Activated CD4-positive, alpha-beta memory T cell treated with anti-CD3 and anti-CD28 coated beads for 36 hours (primary cell): Measurements from ENCODE around the gene TRPM2. TPM values are rescaled to one million over a fixed set of nuclear protein-coding genes. Genes with fewer than 3 reads are reported as not detected.

Experiments used
- CTCF ChIA-PET: fragments of 350-600 bp; sonication (Branson Sonifier 250); formaldehyde crosslinking; loops from one replicate; lab custom pipeline; 2021; ENCODE audit warnings: antibody characterized with exemption, inconsistent platforms; lab: Charles Lee
- POLR2A ChIA-PET: fragments of 350-600 bp; sonication (Branson Sonifier 250); formaldehyde crosslinking; loops from one replicate; lab custom pipeline; 2021; ENCODE audit warnings: antibody characterized with exemption; lab: Charles Lee
- DNase-seq: peaks from one replicate; pipeline ENCODE4 v3.0.0-alpha.2; 2020
- H3K27ac Mint-ChIP-seq: one replicate; pipeline ENCODE4 v1.8.0; 2021; ENCODE audit warnings: mixed read lengths
- H3K27me3 Mint-ChIP-seq: one replicate; pipeline ENCODE4 v1.8.0; 2021; ENCODE audit warnings: mixed read lengths
- H3K36me3 Mint-ChIP-seq: one replicate; pipeline ENCODE4 v1.8.0; 2021; ENCODE audit warnings: mixed read lengths
- H3K4me1 Mint-ChIP-seq: one replicate; pipeline ENCODE4 v1.8.0; 2021; ENCODE audit warnings: low read depth, mixed read lengths
- H3K4me3 Mint-ChIP-seq: one replicate; pipeline ENCODE4 v1.8.0; 2021; ENCODE audit warnings: mild to moderate bottlenecking, mixed read lengths
- H3K9me3 Mint-ChIP-seq: one replicate; pipeline ENCODE4 v1.8.0; 2021; ENCODE audit warnings: mixed read lengths
- intact Hi-C: fragments of 100-400 bp; cut with micrococcal nuclease; formaldehyde crosslinking; loops from one replicate; pipeline ENCODE4 v1.15.1; 2023
- total RNA-seq, 2 experiments: library from RNA; stranded (reverse); gene quantifications; one replicate each; pipeline ENCODE4 v1.2.3, GENCODE V29; 2021

TRPM2 gene
- total RNA-seq, 2 experiments from 2014 or later, result 1.6 to 1.9 TPM

DNA sequence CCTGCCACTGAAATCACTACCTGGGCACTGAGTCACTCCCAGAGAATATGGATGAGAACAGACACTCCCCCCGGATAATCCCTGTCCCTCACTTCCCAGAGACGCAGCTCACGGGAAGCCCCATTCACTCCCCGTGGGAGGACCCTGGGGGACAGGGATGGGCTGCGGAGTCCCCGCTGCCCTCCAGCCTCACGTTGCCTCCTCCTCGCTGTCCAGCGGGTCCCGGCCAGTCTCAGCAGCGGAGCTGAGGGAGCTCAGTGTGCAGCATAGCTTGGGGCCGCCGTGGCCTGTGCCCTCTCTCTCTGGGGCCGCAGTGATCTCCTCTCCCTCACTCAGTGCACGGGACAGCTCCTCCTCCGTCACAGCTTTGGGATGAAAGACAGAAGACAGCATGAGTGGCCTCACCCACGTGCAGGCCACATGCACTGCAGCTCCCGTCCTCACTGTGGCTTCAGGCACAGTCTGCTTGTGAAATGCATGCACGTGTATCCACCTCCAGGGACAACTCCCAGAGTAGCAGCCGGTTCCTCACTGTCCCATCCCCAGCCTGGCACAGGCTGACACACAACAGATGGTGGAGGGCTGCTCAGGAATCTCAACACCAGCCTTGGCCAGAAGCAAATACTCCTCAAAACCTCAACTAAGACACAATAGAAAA lies 21.6 kb upstream of the TRPM2 start:
- intact Hi-C loops, result loop anchor here (10.0 kb wide), 1 partner anchor 123 kb away; the partner anchor contains the start of gene LRRC3

DNA sequence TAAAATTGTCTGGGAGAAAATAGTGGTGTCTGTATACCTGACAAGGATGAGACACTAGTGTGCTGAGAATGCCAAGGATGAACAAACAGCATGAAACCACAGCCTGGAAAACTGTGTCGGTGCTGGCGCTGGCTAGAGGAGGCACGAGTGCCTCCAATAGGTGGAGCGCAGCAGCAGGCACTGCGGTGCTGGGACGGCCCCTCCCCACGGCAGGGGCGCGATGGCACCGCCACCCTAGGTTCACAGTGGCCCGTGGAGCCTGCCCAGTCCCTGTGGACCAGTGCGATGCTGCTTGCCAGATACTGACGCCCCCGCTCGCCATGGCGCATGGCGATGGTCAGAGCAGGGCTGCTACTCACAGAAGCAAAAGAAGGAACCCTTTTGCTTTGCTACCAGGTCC lies 21.0 kb upstream of the TRPM2 start:
- no peaks in the 10 kb centered on the region for H3K27me3 Mint-ChIP-seq
- no peak overlapping the region for H3K27ac Mint-ChIP-seq
- ChIA-PET POLR2A (no interaction called here), CTCF (interaction anchor here (0.7 kb wide), 1 partner anchor 31 kb away, joined by 3 read pairs; no protein-coding TSS in a partner anchor)
- H3K9me3 Mint-ChIP-seq, result no peaks in the 10 kb centered on the region
- intact Hi-C loops, result loop anchor here (10.0 kb wide), 1 partner anchor 122 kb away; the partner anchor contains the start of gene LRRC3
- no peak overlapping the region for H3K4me3 Mint-ChIP-seq
- H3K4me1 Mint-ChIP-seq, result no peaks in the 10 kb centered on the region
- H3K36me3 Mint-ChIP-seq, result no peaks in the 10 kb centered on the region
- no peak for DNase-seq

More for the DNA sequence above, 21.6 kb upstream of the TRPM2 start:
- H3K27ac Mint-ChIP-seq, result no peak overlapping the region
- CTCF ChIA-PET, result interaction anchor here (0.7 to 0.9 kb wide), 2 partner anchors 30 to 469 kb away, joined by 3 read pairs; no protein-coding TSS in a partner anchor
- no peak for DNase-seq
- H3K27me3 Mint-ChIP-seq, result no peaks in the 10 kb centered on the region
- no peak overlapping the region for H3K4me3 Mint-ChIP-seq
- H3K36me3 Mint-ChIP-seq, result no peaks in the 10 kb centered on the region
- no peaks in the 10 kb centered on the region for H3K9me3 Mint-ChIP-seq
- POLR2A ChIA-PET, result no interaction called here
- H3K4me1 Mint-ChIP-seq, result no peaks in the 10 kb centered on the region

DNA sequence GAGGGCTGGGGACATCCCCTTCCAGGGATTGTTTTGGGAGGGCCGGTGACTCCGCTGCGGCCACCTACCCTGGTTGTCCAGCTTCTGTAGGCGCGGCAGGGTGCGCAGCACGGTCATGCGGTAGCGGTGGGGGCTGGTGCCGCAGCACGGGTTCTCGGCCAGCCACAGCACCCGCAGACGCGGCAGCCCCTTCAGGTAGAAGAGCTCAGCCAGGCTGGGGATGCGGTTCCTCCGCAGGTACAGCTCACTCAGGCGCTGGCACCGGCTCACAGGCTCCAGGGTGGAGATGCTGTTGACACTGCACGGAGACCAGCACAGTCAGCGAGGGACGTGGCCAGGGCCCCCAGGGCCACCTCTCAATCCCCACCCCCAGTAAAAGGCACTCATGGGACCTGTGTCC lies 20.5 kb upstream of the TRPM2 start:
- no peak for DNase-seq
- ChIA-PET POLR2A (no interaction called here), CTCF (no interaction called here)
- Mint-ChIP-seq H3K36me3 (no peaks in the 10 kb centered on the region), H3K9me3 (no peaks in the 10 kb centered on the region), H3K4me1 (no peaks in the 10 kb centered on the region), H3K4me3 (no peak overlapping the region), H3K27me3 (no peaks in the 10 kb centered on the region), H3K27ac (no peak overlapping the region)
- intact Hi-C loops, result loop anchor here (10.0 kb wide), 1 partner anchor 122 kb away; the partner anchor contains the start of gene LRRC3

DNA sequence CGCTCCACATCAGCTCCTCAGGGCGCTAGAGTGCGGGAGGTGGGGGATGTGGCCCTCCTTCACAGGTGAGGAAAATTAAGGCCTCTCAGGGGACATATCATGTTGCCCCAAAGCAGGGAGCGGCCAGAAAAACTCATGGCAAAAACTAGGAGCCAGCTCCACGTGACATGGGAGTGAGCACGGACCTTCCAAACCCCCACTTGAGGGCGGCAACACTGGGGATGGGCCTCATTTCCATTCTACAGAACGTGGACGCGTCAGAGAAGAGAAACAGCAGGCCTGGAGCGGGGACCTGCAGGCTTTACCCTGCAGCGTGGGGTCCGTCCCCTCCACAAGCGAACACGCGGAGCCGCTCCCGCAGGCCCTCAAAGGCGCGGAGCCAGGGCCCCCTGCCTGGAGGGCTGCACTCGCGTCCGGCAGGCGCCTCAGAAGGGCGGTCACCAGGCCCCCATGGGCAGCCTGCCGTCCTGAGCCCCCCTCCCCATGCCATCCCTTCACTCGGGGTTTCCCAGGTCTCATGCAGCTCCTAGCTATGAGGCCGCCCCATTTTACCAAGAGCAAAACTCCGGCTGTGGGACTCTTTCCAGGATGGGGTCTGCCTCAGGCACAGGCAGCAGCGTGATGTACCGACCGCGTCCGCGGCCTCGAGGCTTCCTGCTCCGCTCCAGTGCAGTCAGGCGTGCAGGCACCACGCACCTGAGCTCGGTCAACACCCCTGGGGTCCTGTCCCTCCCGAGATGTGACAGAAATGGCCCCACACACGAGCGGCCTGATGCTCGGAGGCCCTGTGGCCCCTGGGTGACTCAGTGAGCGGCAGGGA lies 19.7 kb upstream of the TRPM2 start:
- no peak for DNase-seq
- Mint-ChIP-seq H3K4me1 (peaks cover 3% of the 10 kb centered on the region), H3K36me3 (no peaks in the 10 kb centered on the region), H3K27ac (no peak overlapping the region), H3K27me3 (no peaks in the 10 kb centered on the region), H3K4me3 (no peak overlapping the region), H3K9me3 (no peaks in the 10 kb centered on the region)
- CTCF ChIA-PET, result no interaction called here
- intact Hi-C loops, result loop anchor here (10.0 kb wide), 1 partner anchor 121 kb away; the partner anchor contains the start of gene LRRC3
- POLR2A ChIA-PET, result no interaction called here

DNA sequence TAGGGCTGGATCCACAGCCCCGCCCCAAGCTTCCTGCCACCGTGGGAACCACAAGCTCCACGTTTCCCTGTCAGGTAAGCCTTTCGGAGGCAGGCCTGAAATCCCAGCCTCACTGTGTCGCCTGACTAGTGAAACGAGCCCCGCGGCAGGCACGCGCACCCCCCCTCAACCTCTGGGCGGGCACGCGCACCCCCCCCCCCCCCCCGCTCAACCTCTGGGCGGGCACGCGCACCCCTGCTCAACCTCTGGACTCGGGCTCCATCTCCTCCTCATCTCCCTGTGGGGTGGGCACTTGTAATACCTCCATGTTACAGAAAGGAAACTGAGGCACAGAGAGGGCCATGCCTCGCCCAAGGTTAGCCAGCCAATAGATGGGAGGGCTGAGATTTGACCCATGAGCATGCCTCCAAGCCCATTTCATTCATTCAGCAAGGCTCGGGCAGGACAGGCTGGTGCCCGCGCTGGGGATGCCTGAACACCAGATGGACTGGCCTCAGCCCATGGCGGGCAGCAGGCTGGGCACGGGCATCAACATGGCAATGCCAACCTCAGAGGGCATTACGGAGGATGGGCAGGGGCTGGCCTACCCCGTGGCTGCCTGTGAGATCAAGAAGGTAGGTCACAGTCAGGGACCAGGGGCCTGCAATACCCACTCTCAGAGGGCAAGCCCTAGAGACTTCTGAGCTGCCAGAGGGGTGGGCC lies 18.9 kb upstream of the TRPM2 start:
- intact Hi-C loops, result loop anchor here (10.0 kb wide), 1 partner anchor 120 kb away; the partner anchor contains the start of gene LRRC3
- no peaks in the 10 kb centered on the region for H3K9me3 Mint-ChIP-seq
- ChIA-PET POLR2A (no interaction called here), CTCF (no interaction called here)
- no peak overlapping the region for H3K4me3 Mint-ChIP-seq
- H3K27ac Mint-ChIP-seq, result no peak overlapping the region
- peaks cover 5% of the 10 kb centered on the region for H3K4me1 Mint-ChIP-seq
- no peaks in the 10 kb centered on the region for H3K36me3 Mint-ChIP-seq
- DNase-seq, result no peak
- no peaks in the 10 kb centered on the region for H3K27me3 Mint-ChIP-seq

DNA sequence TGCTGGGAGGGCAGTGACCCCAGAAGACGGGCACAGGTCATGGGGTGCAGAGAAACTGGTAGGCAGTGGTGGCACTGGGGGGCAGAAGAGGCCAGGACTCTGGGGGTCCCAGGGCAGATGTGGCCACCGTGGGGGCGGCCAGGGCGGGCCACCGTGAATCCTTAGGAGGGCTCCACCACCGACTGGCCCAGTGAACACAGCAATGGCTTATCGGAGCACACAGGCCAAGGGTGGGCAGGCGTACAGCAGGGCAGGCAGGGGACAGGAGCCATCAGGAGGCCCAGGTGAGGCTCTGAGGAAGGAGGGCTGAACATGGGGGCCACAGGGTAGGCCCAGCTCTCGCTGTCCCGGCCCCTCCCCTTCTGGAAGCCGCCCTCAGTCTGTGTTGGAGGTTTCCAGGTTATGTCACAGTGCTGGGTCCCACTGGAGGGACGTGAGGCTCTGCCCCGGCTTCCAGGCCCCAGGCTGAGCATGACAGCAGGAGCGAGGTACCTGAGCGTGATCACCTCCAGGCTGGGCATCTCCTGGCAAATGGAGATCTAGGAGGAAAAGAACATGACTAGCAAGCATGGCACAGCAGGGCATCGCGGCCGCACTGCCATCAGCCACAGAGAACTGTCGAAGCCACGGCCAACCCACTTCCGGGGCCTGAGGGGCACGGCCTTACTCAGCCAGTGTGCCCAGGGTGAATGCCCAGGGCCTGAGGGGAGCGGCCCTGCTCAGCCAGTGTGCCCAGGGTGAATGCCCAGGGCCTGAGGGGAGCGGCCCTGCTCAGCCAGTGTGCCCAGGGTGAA lies 18.0 kb upstream of the TRPM2 start:
- POLR2A ChIA-PET, result no interaction called here
- no peak for DNase-seq
- CTCF ChIA-PET, result no interaction called here
- no peak overlapping the region for H3K27ac Mint-ChIP-seq
- H3K4me1 Mint-ChIP-seq, result peaks cover 13% of the 10 kb centered on the region
- intact Hi-C loops, result loop anchor here (10.0 kb wide), 1 partner anchor 119 kb away; the partner anchor contains the start of gene LRRC3
- H3K36me3 Mint-ChIP-seq, result no peaks in the 10 kb centered on the region
- no peaks in the 10 kb centered on the region for H3K9me3 Mint-ChIP-seq
- no peaks in the 10 kb centered on the region for H3K27me3 Mint-ChIP-seq
- H3K4me3 Mint-ChIP-seq, result no peak overlapping the region

DNA sequence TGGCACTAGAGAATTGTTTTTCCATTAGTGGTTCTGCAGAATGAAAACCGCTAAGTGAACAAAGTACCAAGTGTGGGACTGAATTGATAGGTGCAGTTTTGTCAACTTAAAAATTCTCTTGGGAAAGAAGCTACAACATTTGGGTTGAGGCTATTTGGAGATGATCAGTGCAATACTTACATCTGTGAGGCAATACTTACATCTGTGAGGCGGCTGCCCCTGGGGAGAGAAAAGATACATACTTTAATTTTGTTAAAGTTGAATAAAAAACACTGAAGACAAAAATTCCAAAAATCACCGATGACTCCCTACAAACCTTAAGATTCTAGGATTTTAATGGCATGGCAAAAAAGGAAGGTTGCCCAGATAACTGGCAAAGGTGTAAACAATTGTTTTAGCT lies 16.0 kb upstream of the TRPM2 start:
- Mint-ChIP-seq H3K9me3 (no peaks in the 10 kb centered on the region), H3K27me3 (no peaks in the 10 kb centered on the region), H3K4me3 (no peak overlapping the region), H3K4me1 (peaks cover 16% of the 10 kb centered on the region), H3K36me3 (no peaks in the 10 kb centered on the region), H3K27ac (peak overlapping the region; percentile 58)
- ChIA-PET CTCF (interaction anchor here (1.0 to 1.6 kb wide), 4 partner anchors 33 to 165 kb away, joined by 3 to 8 read pairs (median 4); no protein-coding TSS in a partner anchor), POLR2A (no interaction called here)
- intact Hi-C loops, result loop anchor here (10.0 kb wide), 1 partner anchor 117 kb away; the partner anchor contains the start of gene LRRC3
- no peak for DNase-seq

DNA sequence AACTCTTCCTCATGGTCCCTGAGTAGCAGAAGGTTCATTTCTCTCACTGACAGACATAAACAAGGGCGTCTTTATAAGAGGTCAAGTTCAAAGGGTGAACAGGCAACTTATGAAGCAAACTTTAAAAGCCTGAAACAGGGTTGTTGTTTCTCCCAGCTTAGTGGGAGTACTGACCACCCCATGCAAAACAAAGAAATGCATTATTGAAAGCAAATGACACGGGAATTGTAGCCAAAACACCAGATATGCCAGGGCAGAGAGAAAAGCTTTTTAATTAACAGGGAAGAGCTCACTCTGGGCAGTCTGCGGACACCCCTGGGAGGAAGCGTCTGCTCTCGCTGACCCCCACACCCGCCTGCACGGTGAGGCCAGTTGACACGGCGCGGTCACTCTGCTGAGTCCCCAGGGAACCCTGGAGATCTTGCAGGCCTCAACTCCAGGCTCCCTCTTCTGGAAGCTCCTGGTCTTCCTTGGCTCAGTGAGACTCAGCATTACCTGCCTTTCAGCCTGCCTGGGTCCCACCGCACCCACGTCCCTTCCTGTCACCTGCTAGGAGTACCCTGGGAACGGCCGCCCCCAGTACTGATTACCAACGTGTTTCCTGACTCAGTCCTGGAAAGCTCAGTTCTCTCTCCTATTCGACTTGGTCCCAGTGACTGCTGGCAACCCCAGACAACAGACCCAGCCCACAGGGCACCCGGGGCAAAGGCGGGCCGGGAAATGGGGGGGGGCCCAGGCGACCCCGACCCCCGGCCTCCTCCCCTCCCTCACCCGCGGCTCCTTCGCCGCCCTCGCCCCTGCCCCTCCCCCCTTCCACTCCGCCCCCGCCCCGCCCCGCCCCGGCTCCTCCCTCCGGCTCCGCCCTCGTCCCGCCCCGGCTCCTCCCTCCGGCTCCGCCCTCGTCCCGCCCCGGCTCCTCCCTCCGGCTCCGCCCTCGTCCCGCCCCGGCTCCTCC lies 15.2 kb upstream of the TRPM2 start:
- Mint-ChIP-seq H3K9me3 (no peaks in the 10 kb centered on the region), H3K27ac (peak overlapping the region; percentile 58), H3K4me1 (peaks cover 16% of the 10 kb centered on the region), H3K36me3 (no peaks in the 10 kb centered on the region), H3K27me3 (no peaks in the 10 kb centered on the region), H3K4me3 (peak overlapping the region; percentile 48)
- POLR2A ChIA-PET, result interaction anchor here (0.6 to 1.3 kb wide), 2 partner anchors 142 to 496 kb away, joined by 3 read pairs; no protein-coding TSS in a partner anchor
- CTCF ChIA-PET, result interaction anchor here (1.0 to 2.0 kb wide), 5 partner anchors 34 to 455 kb away, joined by 3 to 8 read pairs (median 4); no protein-coding TSS in a partner anchor
- DNase-seq, result peak; percentile 65
- intact Hi-C loops, result loop anchor here (10.0 kb wide), 1 partner anchor 117 kb away; the partner anchor contains the start of gene LRRC3

DNA sequence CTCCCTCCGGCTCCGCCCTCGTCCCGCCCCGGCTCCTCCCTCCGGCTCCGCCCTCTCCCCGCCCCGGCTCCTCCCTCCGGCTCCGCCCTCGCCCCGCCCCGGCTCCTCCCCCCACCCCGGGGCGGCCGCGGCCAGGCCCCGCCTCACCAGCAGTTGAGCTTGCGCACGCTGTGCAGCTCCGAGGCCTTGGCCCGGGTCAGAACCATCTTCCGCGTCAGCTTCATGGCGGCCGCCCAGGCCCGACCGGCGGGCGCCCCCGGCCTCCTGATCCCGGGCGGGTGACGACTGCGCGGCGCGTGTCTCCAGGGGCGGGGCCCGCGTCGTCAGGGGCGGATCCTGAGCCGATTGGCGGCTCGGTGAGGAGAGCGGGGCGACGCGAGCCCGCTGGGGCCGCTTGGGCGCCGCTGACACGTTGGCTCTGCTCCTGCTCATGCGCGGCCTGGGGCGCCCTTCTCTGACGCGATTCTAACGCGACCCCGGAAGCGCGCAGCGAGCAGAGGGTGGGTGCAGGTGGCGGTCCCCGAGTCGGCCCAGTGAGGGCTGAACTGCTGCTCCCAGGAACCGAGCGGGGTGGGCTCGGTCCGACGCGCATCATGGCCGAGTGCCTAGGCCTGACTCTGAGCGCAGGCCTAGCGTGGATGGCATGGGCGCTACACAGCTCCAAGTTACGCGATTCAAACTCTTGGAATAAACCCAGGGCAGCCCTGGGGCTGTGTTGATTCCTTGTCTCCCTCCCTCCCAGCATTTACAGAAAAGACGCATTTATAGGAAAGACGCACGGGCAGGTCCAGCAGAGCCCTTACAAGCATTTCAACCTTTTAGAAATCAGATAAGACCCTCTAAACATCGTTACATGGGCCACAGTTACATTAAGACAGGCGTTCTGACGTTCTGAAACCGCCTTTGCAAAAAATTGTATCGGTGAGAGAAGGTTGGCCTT lies 14.2 kb upstream of the TRPM2 start, which contains the start of gene CFAP410:
CFAP410 (minus strand) TSS at position 420 of the 940 bp plus-strand sequence; CDS start at position 224, 196 bp downstream.
- DNase-seq, result peak; percentile 96
- Mint-ChIP-seq H3K27me3 (no peaks in the 10 kb centered on the region), H3K36me3 (no peaks in the 10 kb centered on the region), H3K27ac (peak within 1 kb of the TSS; percentile 89), H3K9me3 (no peaks in the 10 kb centered on the region), H3K4me1 (peaks cover 16% of the 10 kb centered on the region), H3K4me3 (peak within 1 kb of the TSS; percentile 83)
- ChIA-PET POLR2A (interaction anchor here (0.6 to 1.3 kb wide), 2 partner anchors 141 to 497 kb away, joined by 3 read pairs; no protein-coding TSS in a partner anchor), CTCF (interaction anchor here (0.7 to 2.0 kb wide), 3 partner anchors 37 to 454 kb away, joined by 3 to 8 read pairs (median 5); no protein-coding TSS in a partner anchor)
- intact Hi-C loops, result loop anchor here (10.0 kb wide), 1 partner anchor 116 kb away; the partner anchor contains the start of gene LRRC3
